B cell (primary cell): ENCODE measurements around the gene KCNT1.

Experiments
- EZH2 ChIP-seq: IDR thresholded peaks from 2 replicates; pipeline ENCODE4 v1.6.1; 2012; ENCODE audit warnings: borderline replicate concordance, low read depth, mild to moderate bottlenecking, moderate library complexity, low read length; ENCODE audit not compliant: insufficient read depth, poor library complexity, severe bottlenecking
- TF ChIP-seq, protein P1 (sequence below): fragments of 200-600 bp; IDR thresholded peaks from one replicate; pipeline ENCODE4 v1.8.0; 2022; ENCODE audit warnings: antibody characterized with exemption, mild to moderate bottlenecking

DNA sequence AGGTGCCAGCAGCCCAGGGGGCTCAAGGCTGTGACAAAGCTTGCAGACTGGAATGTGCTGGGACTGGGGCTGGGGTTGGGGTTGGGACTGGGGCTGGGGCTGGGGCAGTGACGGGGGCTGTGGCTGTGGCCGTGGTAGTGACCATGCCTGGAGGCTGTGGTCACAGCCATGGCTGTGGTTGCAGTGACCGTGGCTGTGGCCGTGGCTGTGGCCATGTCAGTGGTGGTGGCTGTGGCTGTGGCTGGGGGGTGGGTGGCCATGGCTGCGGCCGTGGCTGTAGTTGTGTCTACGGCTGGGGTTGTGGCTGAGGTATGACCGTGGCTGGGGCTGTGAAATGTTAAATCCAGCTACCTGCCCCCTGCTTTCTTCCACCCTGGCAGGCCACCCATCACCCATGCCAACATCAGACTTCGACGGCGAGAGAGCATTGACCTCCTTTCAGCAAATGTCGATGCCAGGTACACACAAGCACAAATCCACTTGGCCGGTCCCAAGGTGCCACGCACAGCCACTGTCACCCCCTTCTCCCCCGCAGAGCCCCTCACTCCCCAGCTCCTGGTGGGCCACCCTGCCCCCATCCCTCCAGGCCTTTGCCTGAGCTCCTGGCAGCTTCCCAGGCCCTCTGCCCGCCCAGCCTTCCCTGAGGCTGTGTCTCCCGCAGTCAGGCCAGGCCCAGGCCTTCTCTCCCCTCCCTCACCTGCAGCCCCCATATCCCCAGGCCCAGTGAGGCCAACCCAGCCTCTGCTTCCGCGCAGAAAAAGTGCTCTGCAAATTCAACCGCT lies 23.6 kb upstream of the KCNT1 start:
- TF ChIP-seq, protein P1, sequence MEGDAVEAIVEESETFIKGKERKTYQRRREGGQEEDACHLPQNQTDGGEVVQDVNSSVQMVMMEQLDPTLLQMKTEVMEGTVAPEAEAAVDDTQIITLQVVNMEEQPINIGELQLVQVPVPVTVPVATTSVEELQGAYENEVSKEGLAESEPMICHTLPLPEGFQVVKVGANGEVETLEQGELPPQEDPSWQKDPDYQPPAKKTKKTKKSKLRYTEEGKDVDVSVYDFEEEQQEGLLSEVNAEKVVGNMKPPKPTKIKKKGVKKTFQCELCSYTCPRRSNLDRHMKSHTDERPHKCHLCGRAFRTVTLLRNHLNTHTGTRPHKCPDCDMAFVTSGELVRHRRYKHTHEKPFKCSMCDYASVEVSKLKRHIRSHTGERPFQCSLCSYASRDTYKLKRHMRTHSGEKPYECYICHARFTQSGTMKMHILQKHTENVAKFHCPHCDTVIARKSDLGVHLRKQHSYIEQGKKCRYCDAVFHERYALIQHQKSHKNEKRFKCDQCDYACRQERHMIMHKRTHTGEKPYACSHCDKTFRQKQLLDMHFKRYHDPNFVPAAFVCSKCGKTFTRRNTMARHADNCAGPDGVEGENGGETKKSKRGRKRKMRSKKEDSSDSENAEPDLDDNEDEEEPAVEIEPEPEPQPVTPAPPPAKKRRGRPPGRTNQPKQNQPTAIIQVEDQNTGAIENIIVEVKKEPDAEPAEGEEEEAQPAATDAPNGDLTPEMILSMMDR = no peak
- no peak for TF ChIP-seq EZH2
